Heart right ventricle (tissue), 16 donors: Measurements from ENCODE around the gene RAI14. TPM values are rescaled to one million over a fixed set of nuclear protein-coding genes. Genes with fewer than 3 reads are reported as not detected.

ENCODE experiments used
- ATAC-seq, 8 donors: fragments of 200-7000 bp; cut with Tn5 transposase; one replicate each; pipeline ENCODE4 v1.9.1; 2020; ENCODE audit warnings: mild to moderate bottlenecking in 8 of 8, moderate library complexity in 8 of 8, moderate number of reproducible peaks in 1 of 8
- DNase-seq, 2 donors: peaks; one replicate each; pipeline ENCODE4 v3.0.0-alpha.2; 2020
- H3K27ac ChIP-seq, 10 donors: fragments of 200-600 bp; sonication (generic) in 2 of 10; one replicate each; pipeline versions ENCODE4 v1.5.0 to v1.8.0; 2020 to 2022; ENCODE audit warnings: mild to moderate bottlenecking in 3 of 10
- H3K27me3 ChIP-seq, 7 donors: fragments of 200-600 bp; one replicate each; pipeline ENCODE4 v1.8.0; 2021 to 2022; ENCODE audit warnings: mild to moderate bottlenecking in 2 of 7
- H3K36me3 ChIP-seq, 9 donors: fragments of 200-600 bp; sonication (generic) in 1 of 9; one replicate each; pipeline versions ENCODE4 v1.5.0 to v1.8.0; 2020 to 2022; ENCODE audit warnings: mild to moderate bottlenecking in 2 of 9
- H3K4me1 ChIP-seq, 9 donors: fragments of 200-600 bp; sonication (generic) in 1 of 9; one replicate each; pipeline versions ENCODE4 v1.5.0 to v1.8.0; 2020 to 2022; ENCODE audit warnings: mild to moderate bottlenecking in 4 of 9
- H3K4me3 ChIP-seq, 10 donors: fragments of 200-600 bp; sonication (generic) in 2 of 10; one replicate each; pipeline versions ENCODE4 v1.5.0 to v1.8.0; 2020 to 2022; ENCODE audit warnings: mild to moderate bottlenecking in 7 of 10, moderate library complexity in 2 of 10
- H3K9me3 ChIP-seq, 11 donors: fragments of 200-600 bp in 10 of 11; sonication (generic) in 2 of 11; one replicate each; pipeline versions ENCODE4 v1.5.0 to v1.8.0; 2013 to 2022; ENCODE audit warnings: mild to moderate bottlenecking in 2 of 11, control low read depth in 1 of 11, moderate library complexity in 1 of 11
- WGBS, 2 donors: extraction: QIAGEN DNeasy Blood & Tissue Kit; methylation state at CpG; one replicate each; pipeline ENCODE4 v1.1.7; 2013; ENCODE audit warnings: inconsistent platforms in 1 of 2; 5-methylcytosine and 5-hydroxymethylcytosine counted together
- intact Hi-C, 10 donors: fragments of 100-400 bp; cut with DNase I; formaldehyde crosslinking; loops; one replicate each; pipeline versions ENCODE4 v1.11.1 to v1.14.2; 2022
- polyA plus RNA-seq, 2 donors: library from polyadenylated mRNA; stranded (reverse); fragments of 200-250 nt; gene quantifications; one replicate each; pipeline ENCODE4 v1.2.3, GENCODE V29; 2013
- total RNA-seq, 10 donors: library from RNA; stranded (reverse); fragmentation: NEBNext Ultra II Directional in 3 of 10; extraction: Animal tissue kit (Norgen Biotek cat#: 25700) in 3 of 10; gene quantifications; one replicate each; pipeline versions ENCODE4 v1.2.1 to v1.2.4, GENCODE V29; 2021 to 2023
- TF ChIP-seq, protein P1 (sequence below), 9 donors: fragments of 200-600 bp; sonication (generic) in 2 of 9; IDR thresholded peaks; one replicate each; pipeline versions ENCODE4 v1.5.0 to v1.8.0; 2021 to 2022; ENCODE audit warnings: antibody characterized with exemption in 9 of 9, mild to moderate bottlenecking in 5 of 9, moderate library complexity in 1 of 9
- donor health status: Arrhythmogenic right ventricular cardiomyopathy.
- donor health status: ischemic (EF 13 %, LVEDD 7.1; RV severe dilation, severe dysfunction).
- donor health status: healthy with polysubstance abuse.
- donor health status: DM: no; HTN: yes; CAD: no.
- donor health status: DM: no; HTN: no; CAD: no.
- donor health status: ischemic (EF 25% LVEDD 6.9; RV normal size, moderate dysfunction).
- donor health status: ischemic (EF 25% LVEDD 5.7; RV mildly dilated, moderate dysfunction).
- donor health status: healthy.
- donor health status: DM: yes; HTN: yes; CAD: no.
- donor health status: Ischemic cardiomyopathy.
- donor health status: ischemic (EF 35%, LVEDD 5.7; RV mildly dilated, moderate dysfunction).
- donor health status: nonischemic (EF 11% LVEDD 7.7; RV severe dilation, severe dysfunction).
- donor health status: DM: yes; HTN: yes; CAD: no.
- donor health status: PGD.
- donor health status: ischemic (EF 29% LVEDD 5.4; RV normal size, mild dysfunction).
- donor health status: nonischemic (EF 23%, LVEDD 6.1; RV moderate dilation, normal function).

The RAI14 gene
- total and polyA plus RNA-seq, 12 donors = 3.3 to 25.5 (median 9.3) TPM

- TF ChIP-seq, protein P1, sequence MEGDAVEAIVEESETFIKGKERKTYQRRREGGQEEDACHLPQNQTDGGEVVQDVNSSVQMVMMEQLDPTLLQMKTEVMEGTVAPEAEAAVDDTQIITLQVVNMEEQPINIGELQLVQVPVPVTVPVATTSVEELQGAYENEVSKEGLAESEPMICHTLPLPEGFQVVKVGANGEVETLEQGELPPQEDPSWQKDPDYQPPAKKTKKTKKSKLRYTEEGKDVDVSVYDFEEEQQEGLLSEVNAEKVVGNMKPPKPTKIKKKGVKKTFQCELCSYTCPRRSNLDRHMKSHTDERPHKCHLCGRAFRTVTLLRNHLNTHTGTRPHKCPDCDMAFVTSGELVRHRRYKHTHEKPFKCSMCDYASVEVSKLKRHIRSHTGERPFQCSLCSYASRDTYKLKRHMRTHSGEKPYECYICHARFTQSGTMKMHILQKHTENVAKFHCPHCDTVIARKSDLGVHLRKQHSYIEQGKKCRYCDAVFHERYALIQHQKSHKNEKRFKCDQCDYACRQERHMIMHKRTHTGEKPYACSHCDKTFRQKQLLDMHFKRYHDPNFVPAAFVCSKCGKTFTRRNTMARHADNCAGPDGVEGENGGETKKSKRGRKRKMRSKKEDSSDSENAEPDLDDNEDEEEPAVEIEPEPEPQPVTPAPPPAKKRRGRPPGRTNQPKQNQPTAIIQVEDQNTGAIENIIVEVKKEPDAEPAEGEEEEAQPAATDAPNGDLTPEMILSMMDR (IDR thresholded peaks at IDR 0.05) = no peak
- H3K36me3 ChIP-seq = no peaks in the 10 kb centered on the region
- no peak for ATAC-seq
- peaks cover 0 to 26% (median 0%) of the 10 kb centered on the region in 7 donors for H3K27me3 ChIP-seq
- intact Hi-C loops = loop anchor here in 6 of 10 donors (5.0 to 10.0 kb wide), 7 partner anchors 40 to 242 kb away; partner anchors contain the start of gene TTC23L (in 2 of the 6)
- no peaks in the 10 kb centered on the region for H3K9me3 ChIP-seq
- 62 to 70% methylated on average over 5 of the region's 5 CpGs for WGBS, 2 donors
- H3K27ac ChIP-seq = no peak overlapping the region
- no peak for DNase-seq
- no peak overlapping the region for H3K4me3 ChIP-seq
- peaks cover 0 to 20% (median 10%) of the 10 kb centered on the region in 9 donors for H3K4me1 ChIP-seq
These were observed 3.7 kb upstream of the RAI14 start for GRCh38 chr5:34652466-34652865.

- no peak for ATAC-seq
- H3K4me3 ChIP-seq = no peak overlapping the region
- DNase-seq = no peak
- intact Hi-C loops = loop anchor here in 6 of 10 donors (5.0 to 10.0 kb wide), 7 partner anchors 41 to 242 kb away; partner anchors contain the start of gene TTC23L (in 2 of the 6)
- peaks cover 0 to 30% (median 0%) of the 10 kb centered on the region in 7 donors for H3K27me3 ChIP-seq
- H3K27ac ChIP-seq = no peak overlapping the region
- H3K36me3 ChIP-seq = no peaks in the 10 kb centered on the region
- peaks cover 0 to 24% (median 15%) of the 10 kb centered on the region in 9 donors for H3K4me1 ChIP-seq
- TF ChIP-seq, protein P1 (IDR thresholded peaks at IDR 0.05) = no peak
- H3K9me3 ChIP-seq = no peaks in the 10 kb centered on the region
These were observed 3.2 kb upstream of the RAI14 start for GRCh38 chr5:34652914-34653313.

- no peak for DNase-seq
- no peak for ATAC-seq
- Histone ChIP-seq H3K27ac (no peak overlapping the region), H3K36me3 (no peaks in the 10 kb centered on the region), H3K4me1 (peaks cover 0 to 31% (median 19%) of the 10 kb centered on the region in 9 donors), H3K4me3 (no peak overlapping the region), H3K27me3 (peaks cover 0 to 38% (median 0%) of the 10 kb centered on the region in 7 donors), H3K9me3 (no peaks in the 10 kb centered on the region)
- intact Hi-C loops = loop anchor here in 6 of 10 donors (5.0 to 10.0 kb wide), 7 partner anchors 41 to 241 kb away; partner anchors contain the start of gene TTC23L (in 2 of the 6)
- TF ChIP-seq, protein P1 (IDR thresholded peaks at IDR 0.05) = no peak
These were observed 2.4 kb upstream of the RAI14 start for GRCh38 chr5:34653708-34654107.

- Histone ChIP-seq H3K27me3 (peaks cover 0 to 45% (median 0%) of the 10 kb centered on the region in 7 donors), H3K4me3 (peak overlapping the region; percentile 61 to 96 (median 89)), H3K4me1 (peaks cover 0 to 36% (median 19%) of the 10 kb centered on the region in 9 donors), H3K36me3 (no peaks in the 10 kb centered on the region), H3K9me3 (no peaks in the 10 kb centered on the region), H3K27ac (peak overlapping the region; percentile 72 to 98 (median 91))
- ATAC-seq (peak; percentile 26 to 69 (median 52)), DNase-seq (peak; percentile 12 to 38)
- TF ChIP-seq, protein P1 (IDR thresholded peaks at IDR 0.05) = no peak
- WGBS, 2 donors = 1 to 2% methylated on average over 16 of the region's 16 CpGs
- intact Hi-C loops = loop anchor here in 5 of 10 donors (5.0 to 10.0 kb wide), 7 partner anchors 79 to 239 kb away; partner anchors contain the start of gene TTC23L (in 2 of the 5)
These were observed 655 bp upstream of the RAI14 start for GRCh38 chr5:34655354-34655991.
